Tibial nerve (tissue), 4 donors: Measurements from ENCODE around the gene MARCHF7. TPM values are rescaled to one million over a fixed set of nuclear protein-coding genes. Genes with fewer than 3 reads are reported as not detected.

Experiments used
- DNase-seq, 2 donors: peaks; one replicate each; pipeline ENCODE4 v3.0.0-alpha.2; 2019; ENCODE audit warnings: low spot score in 2 of 2
- H3K27ac ChIP-seq, 4 donors: fragments of 200-600 bp; sonication (generic) in 3 of 4; one replicate each; pipeline ENCODE4 v1.5.1; 2017 to 2019; ENCODE audit warnings: mild to moderate bottlenecking in 1 of 4
- H3K27me3 ChIP-seq, 2 donors: fragments of 200-600 bp; sonication (generic) in 1 of 2; one replicate each; pipeline versions ENCODE4 v1.5.1 to v1.6.0; 2017 to 2019
- H3K36me3 ChIP-seq, 3 donors: fragments of 200-600 bp; sonication (generic); one replicate each; pipeline ENCODE4 v1.5.1; 2018 to 2019
- H3K4me1 ChIP-seq, 4 donors: fragments of 200-600 bp; sonication (generic) in 3 of 4; one replicate each; pipeline ENCODE4 v1.5.1; 2017 to 2019
- H3K4me3 ChIP-seq, 4 donors: fragments of 200-600 bp; sonication (generic) in 3 of 4; one replicate each; pipeline ENCODE4 v1.5.1; 2017 to 2019; ENCODE audit warnings: mild to moderate bottlenecking in 1 of 4, moderate library complexity in 1 of 4
- H3K9me3 ChIP-seq, 4 donors: fragments of 200-600 bp; sonication (generic) in 3 of 4; one replicate each; pipeline ENCODE4 v1.5.1; 2017 to 2019
- EP300 ChIP-seq, 2 donors: sonication (generic); formaldehyde crosslinking; IDR thresholded peaks; one replicate each; pipeline ENCODE4 v1.6.1; 2017; ENCODE audit warnings: antibody characterized with exemption in 2 of 2, mild to moderate bottlenecking in 1 of 2
- POLR2A ChIP-seq, 2 donors: fragments of 450-650 bp; IDR thresholded peaks; one replicate each; pipeline ENCODE4 v1.6.1; 2017; ENCODE audit warnings: antibody characterized with exemption in 2 of 2, mild to moderate bottlenecking in 2 of 2, moderate library complexity in 2 of 2
- WGBS, 2 donors: methylation state at CpG; one replicate each; pipeline ENCODE4 v1.1.5; 2018; 5-methylcytosine and 5-hydroxymethylcytosine counted together
- total RNA-seq, 4 donors: library from RNA; depleted of rRNA; stranded (reverse); fragments of >200 nt; gene quantifications; one replicate each; pipeline ENCODE4 v1.1.0, GENCODE V29; 2016
- TF ChIP-seq, protein P1 (sequence below), 5 experiments: fragments of 200-600 bp in 3 of 5; fragments of 450-650 bp in 2 of 5; sonication (generic) in 3 of 5; IDR thresholded peaks; one replicate each; pipeline ENCODE4 v1.5.1; 2016 to 2019; ENCODE audit warnings: antibody characterized with exemption in 5 of 5, mild to moderate bottlenecking in 3 of 5, moderate library complexity in 2 of 5

MARCHF7 gene
- total RNA-seq, 4 donors from 2014 or later: 80.8 to 104 (median 90.7) TPM

DNA sequence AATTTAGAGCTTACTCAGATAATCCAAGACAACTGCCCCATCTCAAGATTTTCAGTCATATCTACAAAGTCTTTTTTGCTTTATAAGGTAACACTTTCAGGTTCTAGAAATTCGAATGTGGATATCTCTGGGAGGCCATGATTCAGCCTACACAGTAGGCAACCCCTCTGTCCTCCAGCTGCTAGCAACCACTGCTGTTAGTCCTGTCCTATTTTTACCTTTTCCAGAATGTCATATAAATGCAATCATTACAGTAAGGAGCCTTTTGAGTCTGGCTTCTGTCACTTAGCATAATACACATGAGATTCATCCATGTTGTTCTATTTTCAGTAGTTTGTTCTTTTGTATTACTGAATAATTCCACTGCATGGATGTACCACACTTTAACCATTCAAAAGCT, 28.5 kb upstream of the MARCHF7 start:
- H3K4me1 ChIP-seq: no peaks in the 10 kb centered on the region
- 84 to 91% methylated on average over 1 of the region's 1 CpG for WGBS, 2 donors
- no peak for DNase-seq
- no peak overlapping the region for H3K27ac ChIP-seq
- H3K4me3 ChIP-seq: no peak overlapping the region
- H3K27me3 ChIP-seq: no peaks in the 10 kb centered on the region
- no peak for TF ChIP-seq EP300 (IDR thresholded peaks at IDR 0.05)
- no peak for TF ChIP-seq POLR2A (IDR thresholded peaks at IDR 0.05)
- TF ChIP-seq, protein P1, sequence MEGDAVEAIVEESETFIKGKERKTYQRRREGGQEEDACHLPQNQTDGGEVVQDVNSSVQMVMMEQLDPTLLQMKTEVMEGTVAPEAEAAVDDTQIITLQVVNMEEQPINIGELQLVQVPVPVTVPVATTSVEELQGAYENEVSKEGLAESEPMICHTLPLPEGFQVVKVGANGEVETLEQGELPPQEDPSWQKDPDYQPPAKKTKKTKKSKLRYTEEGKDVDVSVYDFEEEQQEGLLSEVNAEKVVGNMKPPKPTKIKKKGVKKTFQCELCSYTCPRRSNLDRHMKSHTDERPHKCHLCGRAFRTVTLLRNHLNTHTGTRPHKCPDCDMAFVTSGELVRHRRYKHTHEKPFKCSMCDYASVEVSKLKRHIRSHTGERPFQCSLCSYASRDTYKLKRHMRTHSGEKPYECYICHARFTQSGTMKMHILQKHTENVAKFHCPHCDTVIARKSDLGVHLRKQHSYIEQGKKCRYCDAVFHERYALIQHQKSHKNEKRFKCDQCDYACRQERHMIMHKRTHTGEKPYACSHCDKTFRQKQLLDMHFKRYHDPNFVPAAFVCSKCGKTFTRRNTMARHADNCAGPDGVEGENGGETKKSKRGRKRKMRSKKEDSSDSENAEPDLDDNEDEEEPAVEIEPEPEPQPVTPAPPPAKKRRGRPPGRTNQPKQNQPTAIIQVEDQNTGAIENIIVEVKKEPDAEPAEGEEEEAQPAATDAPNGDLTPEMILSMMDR (IDR thresholded peaks at IDR 0.05): no peak
- H3K36me3 ChIP-seq: no peaks in the 10 kb centered on the region
- H3K9me3 ChIP-seq: no peaks in the 10 kb centered on the region

DNA sequence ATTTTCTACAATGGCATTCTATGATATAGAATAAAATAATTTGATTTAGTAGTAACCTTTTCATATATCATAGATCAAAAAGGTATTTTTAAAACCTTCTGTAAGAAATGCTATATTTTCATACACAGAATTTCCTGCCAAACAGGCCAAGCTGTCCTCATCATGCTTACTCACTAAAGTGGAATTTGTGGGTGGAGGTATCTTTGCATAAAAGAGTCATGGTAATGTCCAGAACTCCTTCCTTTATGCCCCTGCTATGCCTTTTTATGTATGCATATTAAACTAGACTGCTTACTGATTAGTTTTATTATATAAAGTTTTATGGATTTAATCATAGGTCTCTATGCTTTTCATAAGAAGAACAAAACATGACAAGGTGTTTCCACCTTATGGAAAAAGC, 27.5 kb upstream of the MARCHF7 start:
- no peak for TF ChIP-seq EP300 (IDR thresholded peaks at IDR 0.05)
- TF ChIP-seq POLR2A (IDR thresholded peaks at IDR 0.05): no peak
- TF ChIP-seq, protein P1 (IDR thresholded peaks at IDR 0.05): no peak
- DNase-seq: no peak
- no peaks in the 10 kb centered on the region for H3K27me3 ChIP-seq
- H3K27ac ChIP-seq: no peak overlapping the region
- no peak overlapping the region for H3K4me3 ChIP-seq
- no peaks in the 10 kb centered on the region for H3K36me3 ChIP-seq
- H3K9me3 ChIP-seq: no peaks in the 10 kb centered on the region
- H3K4me1 ChIP-seq: no peaks in the 10 kb centered on the region

DNA sequence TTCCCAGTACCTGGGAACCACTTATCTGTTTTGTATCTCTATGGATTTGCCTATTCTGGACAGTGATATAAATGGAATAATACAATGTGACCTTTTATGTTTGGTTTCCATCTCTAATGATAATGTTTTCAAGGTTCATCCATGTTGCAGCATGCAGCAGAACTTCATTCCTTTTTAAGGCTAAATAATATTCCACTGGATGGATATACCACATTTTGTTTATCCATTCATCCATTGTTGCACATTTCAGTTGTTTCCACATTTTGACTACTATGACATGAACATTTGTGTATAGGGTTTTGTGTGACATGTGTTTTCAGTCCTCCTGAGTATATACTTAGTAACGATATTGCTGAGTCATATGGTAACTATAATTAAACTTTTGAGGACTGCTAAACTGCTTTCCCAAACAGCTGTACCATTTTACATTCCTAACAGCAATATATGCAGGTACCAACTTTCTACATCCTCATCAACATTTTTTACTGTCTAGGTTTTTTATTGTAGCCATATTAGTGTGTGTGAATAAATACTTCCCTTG, 17.7 kb upstream of the MARCHF7 start:
- Histone ChIP-seq H3K27me3 (no peaks in the 10 kb centered on the region), H3K36me3 (peaks cover 0 to 21% (median 0%) of the 10 kb centered on the region in 3 donors), H3K27ac (no peak overlapping the region), H3K4me3 (no peak overlapping the region), H3K4me1 (no peaks in the 10 kb centered on the region), H3K9me3 (peaks cover 0 to 6% (median 0%) of the 10 kb centered on the region in 4 donors)
- no peak for DNase-seq
- no peak for TF ChIP-seq EP300 (IDR thresholded peaks at IDR 0.05)
- TF ChIP-seq POLR2A (IDR thresholded peaks at IDR 0.05): no peak
- TF ChIP-seq, protein P1 (IDR thresholded peaks at IDR 0.05): no peak
- WGBS, 2 donors: 93 to 95% methylated on average over 1 of the region's 1 CpG

DNA sequence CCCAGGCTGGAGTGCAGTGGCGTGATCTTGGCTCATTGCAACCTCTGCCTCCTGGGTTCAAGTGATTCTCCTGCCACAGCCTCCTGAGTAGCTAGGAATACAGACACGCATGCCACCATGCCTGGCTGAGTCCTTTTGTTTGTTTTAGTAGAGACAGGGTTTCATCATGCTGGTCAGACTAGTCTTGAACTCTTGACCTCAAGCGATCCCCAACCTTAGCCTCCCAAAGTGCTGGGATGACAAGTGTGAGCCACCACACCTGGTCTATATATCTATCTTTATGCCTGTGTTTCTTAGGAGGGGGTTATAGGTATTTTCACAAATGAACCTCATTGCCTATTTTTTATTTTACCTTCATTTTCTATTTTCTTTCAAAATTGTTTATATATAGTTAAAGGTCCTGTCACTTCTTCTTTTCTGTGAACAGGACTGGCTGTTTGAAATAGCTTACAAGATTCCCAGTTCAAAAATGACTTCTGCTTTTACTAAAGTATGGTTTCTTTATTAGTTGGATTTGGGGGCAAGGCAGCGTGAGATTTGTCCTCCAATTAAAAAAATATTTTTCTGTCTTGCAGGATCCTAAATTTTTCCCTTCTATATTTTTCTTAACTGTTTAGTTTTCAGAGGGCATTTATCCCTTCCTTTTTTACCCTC, 16.4 kb upstream of the MARCHF7 start:
- DNase-seq: no peak
- peaks cover 0 to 22% (median 0%) of the 10 kb centered on the region in 3 donors for H3K36me3 ChIP-seq
- TF ChIP-seq POLR2A (IDR thresholded peaks at IDR 0.05) (no peak), EP300 (IDR thresholded peaks at IDR 0.05) (no peak)
- TF ChIP-seq, protein P1 (IDR thresholded peaks at IDR 0.05): no peak
- no peaks in the 10 kb centered on the region for H3K27me3 ChIP-seq
- H3K4me1 ChIP-seq: no peaks in the 10 kb centered on the region
- H3K4me3 ChIP-seq: no peak overlapping the region
- WGBS, 2 donors: 86 to 93% methylated on average over 4 of the region's 4 CpGs
- no peak overlapping the region for H3K27ac ChIP-seq
- peaks cover 0 to 6% (median 0%) of the 10 kb centered on the region in 4 donors for H3K9me3 ChIP-seq

DNA sequence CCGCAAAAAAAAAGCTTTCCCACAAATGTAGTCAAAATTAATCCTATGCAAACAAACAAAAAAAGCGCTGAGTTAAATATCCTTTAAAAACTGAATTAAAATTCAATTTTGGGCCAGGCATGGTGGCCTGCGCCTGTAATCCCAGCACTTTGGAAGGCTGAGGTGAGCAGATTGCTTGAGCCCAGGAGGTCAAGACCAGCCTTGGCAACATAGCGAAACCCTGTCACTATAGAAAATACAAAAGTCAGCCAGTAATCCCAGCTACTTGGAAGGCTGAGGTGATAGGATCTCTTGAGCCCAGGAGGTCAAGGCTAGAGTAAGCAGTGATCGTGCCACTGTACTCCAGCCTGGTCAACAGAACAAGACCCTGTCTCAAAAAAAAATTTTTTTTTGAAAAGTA, 8.8 kb upstream of the MARCHF7 start:
- no peak overlapping the region for H3K4me3 ChIP-seq
- no peak overlapping the region for H3K27ac ChIP-seq
- no peaks in the 10 kb centered on the region for H3K4me1 ChIP-seq
- WGBS, 2 donors: 96 to 99% methylated on average over 5 of the region's 5 CpGs
- H3K27me3 ChIP-seq: no peaks in the 10 kb centered on the region
- TF ChIP-seq, protein P1 (IDR thresholded peaks at IDR 0.05): no peak
- TF ChIP-seq EP300 (IDR thresholded peaks at IDR 0.05) (no peak), POLR2A (IDR thresholded peaks at IDR 0.05) (no peak)
- no peaks in the 10 kb centered on the region for H3K9me3 ChIP-seq
- H3K36me3 ChIP-seq: peaks cover 0 to 8% (median 0%) of the 10 kb centered on the region in 3 donors
- DNase-seq: no peak
